HG02610 (cell line): ENCODE measurements around the gene SRR.
A peak's percentile ranks its signal among the peaks of the same experiment; 100 is the strongest.
"Not testable (repeated sequence)": the region's sequence is repeated elsewhere in the genome, so short reads cannot be mapped to it uniquely, and the experiment has no call there.

Experiments used
- ATAC-seq: cut with Tn5 transposase; IDR thresholded peaks from one replicate; pipeline ENCODE4 v1.9.1; 2021; ENCODE audit warnings: mild to moderate bottlenecking, moderate library complexity; ENCODE audit not compliant: unreplicated experiment

SRR gene

DNA sequence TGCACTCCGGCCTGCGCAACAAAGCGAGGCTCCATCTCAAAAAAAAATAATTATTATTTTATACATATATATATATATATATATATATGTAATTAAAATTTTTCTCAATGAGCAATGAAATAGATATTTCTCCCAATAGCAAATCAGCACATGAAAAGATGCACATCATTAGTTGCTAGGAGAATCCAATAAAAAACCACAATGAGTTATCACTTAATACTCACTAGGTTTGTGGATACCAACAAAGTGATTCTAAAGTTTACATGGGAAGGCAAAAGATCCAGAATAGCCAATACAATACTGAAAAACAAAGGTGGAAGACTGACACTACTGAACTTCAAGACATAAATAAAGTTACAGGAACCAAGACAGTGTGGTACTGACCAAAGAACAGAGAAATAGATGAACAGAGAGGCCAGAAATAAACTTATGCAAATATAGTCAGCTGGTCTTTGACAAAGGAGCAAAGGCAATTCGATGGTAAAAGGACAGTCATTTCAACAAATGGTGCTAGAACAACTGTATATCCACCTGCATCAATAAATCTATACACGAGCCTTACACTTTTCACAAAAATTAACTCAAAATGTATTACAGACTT, 13.8 kb upstream of the SRR start:
- ATAC-seq: no peak

DNA sequence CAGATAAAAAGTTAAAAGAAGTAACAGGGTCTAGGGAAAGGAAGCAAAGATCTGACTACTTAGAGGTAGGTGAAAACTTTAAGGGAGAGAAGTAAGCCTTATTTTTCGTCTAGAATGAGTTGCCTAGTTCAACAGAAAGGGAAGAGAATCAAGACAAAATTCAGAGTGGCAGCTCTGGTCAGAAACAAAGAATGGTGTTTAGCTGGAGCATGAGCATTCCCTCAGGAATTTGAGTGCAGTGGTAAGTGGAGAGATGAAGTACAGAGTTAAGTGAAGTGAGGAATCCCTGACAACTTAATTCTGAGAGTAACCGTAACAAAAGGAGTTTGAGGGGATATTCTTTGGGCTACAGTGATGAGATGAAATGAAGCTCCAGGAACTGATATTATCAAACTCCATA, 11.7 kb upstream of the SRR start:
- no peak for ATAC-seq

DNA sequence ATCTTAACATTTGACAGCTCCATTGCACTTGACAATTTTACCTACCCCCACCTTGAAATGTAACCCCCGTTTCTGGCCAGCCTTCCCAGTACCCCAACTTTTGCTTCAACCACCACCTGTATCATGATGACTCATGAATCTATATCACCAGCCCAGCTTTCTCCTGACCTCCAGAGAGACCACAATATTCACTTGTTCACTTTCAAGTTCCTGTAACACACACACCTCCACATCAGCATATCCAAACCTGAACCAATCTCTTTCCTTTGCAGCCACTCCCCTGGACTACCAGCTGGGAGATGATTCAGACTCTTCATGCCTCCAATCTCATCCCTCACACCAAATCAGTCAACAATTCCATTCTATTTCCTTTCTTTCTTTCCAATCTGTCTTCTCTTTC, 8.2 kb upstream of the SRR start:
- ATAC-seq: no peak

DNA sequence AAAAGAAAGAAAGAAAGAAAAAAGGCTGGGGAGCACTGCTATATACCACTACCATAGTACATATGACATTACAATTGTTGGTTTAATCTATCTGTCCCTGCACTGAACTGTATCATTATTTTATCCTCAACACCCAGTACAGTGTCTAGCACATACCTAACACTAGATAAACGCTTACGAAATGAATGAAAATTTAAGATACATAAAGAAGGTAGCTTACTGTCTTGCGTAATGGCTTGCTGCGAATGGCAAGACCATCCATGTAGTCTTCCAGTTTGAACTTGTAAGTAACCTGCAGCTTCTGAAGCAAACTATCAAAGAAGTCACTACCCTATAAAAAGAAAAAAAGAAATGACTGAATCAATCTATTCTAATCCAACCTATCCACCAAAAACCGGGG, 6.7 kb upstream of the SRR start:
- no peak for ATAC-seq

DNA sequence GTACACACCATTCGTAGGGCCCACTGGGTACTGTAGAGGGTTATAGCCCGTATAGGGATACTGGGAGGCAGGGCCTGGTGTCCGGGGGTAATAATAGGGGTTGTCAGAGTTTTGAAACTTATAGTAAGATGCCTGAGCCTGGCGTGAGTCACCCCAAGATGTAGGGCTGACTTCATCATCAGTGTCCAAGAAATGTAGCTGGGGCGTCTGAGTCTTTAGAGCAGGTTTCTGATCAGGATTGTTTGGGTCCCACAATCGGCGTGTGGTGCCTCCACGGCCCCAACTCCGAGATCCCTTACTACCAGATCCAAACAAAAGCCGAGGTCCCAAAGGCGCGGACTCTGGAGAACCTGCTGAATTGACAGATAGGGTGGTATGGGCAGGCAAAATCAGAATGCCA, 4.6 kb upstream of the SRR start:
- no peak for ATAC-seq

DNA sequence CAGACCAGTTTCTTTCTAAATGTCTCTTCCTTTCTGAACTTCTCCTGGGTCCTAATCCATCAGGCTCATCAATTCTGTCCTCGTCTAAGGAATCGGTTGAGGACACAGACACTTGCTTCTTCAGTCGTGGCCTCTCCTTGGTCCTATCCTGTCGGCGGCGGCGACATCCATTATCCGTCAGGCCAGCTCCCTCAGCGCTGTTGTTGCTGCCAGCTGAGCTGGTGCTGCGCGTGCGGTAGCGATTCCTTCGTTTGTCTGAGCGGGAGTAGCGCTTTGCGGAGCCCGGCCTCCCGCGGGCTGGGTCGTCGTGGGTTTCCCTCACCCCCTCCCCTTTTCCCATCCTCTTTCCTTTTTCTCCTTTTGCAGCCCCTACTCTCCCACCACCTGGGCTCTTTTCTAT, 4.0 kb upstream of the SRR start:
- ATAC-seq: no peak

DNA sequence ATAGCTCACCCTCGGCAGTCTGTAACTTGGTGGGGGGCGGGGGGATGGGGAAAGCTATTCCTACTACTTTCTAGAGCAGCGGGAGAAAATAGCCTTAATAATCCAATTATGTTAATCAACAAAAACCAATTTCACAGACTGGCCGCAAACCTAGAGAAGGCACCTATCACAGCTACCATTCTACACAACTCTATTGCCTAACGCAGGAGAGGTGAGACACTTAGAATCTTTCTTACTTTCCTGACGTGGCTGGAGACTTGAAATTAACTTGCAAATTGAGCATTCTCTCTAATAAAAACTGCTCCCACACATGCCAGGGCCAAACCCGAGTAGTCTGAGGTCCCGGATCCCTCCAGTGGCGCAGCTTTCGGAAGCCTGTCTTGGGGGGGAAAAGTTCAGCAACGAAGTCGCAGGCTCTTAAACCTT, 959 bp upstream of the SRR start:
- no peak for ATAC-seq

- ATAC-seq: no peak
Observed at GRCh38 chr17:2304931-2305330, 1.2 kb downstream of the SRR start.

- no peak for ATAC-seq
Observed at GRCh38 chr17:2309338-2310154, 5.8 kb downstream of the SRR start.

DNA sequence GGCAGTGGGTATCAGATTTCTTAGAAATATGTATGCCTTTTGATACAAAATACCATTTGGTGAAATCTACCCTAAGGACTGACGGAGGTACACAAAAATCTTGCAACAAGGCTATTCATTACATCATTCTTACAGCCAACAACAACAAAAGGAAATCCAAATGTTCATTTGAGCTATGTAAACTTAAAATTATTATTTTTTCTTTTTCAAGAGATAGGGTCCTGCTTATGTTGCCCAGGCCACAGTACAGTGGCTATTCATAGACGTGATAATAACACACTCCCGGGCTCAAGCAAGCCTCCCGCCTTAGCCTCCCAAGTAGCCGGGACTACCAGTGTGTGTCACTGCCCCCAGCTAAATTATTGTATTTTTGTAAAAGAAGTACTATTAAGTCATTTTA, 9.0 kb downstream of the SRR start:
- no peak for ATAC-seq

DNA sequence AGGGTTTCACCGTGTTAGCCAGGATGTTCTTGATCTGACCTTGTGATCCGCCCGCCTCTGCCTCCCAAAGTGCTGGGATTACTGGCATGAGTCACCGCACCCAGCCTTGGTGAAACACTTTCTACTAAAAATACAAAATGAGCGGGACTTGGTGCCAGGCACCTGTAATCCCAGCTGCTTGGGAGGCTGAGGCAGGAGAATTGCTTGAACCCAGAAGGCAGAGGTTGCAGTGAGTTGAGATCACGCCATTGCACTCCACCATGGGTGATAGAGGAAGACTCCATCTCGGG, 13.1 kb downstream of the SRR start:
- ATAC-seq: not testable (repeated sequence)

GRCh38 chr17:2317796-2318195, 14.0 kb downstream of the SRR start:
- no peak for ATAC-seq

- ATAC-seq: no peak
Observed at GRCh38 chr17:2319051-2319450, 15.3 kb downstream of the SRR start.

- ATAC-seq: no peak
Observed at GRCh38 chr17:2321399-2321798, 17.6 kb downstream of the SRR start.

- no peak for ATAC-seq
Observed at GRCh38 chr17:2323629-2324314, 20.0 kb downstream of the SRR start.

DNA sequence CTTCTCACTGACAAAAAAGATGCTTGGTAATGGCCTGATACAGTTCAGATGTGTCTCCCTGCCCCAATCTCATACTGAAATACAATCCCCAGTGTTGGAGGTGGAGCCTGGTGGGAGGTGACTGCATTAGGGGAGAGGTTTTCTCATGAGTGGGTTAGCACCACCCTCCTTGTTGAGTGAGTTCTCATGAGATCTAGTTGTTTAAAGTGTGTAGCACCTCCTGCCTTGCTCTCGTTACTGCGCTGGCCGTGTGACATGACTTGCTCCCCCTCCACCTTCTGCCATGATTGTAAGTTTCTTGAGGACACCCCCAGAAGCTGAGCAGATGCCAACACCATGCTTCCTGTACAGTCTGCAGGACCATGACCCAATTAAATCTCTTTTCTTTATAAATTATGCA, 27.6 kb downstream of the SRR start:
- ATAC-seq: no peak

DNA sequence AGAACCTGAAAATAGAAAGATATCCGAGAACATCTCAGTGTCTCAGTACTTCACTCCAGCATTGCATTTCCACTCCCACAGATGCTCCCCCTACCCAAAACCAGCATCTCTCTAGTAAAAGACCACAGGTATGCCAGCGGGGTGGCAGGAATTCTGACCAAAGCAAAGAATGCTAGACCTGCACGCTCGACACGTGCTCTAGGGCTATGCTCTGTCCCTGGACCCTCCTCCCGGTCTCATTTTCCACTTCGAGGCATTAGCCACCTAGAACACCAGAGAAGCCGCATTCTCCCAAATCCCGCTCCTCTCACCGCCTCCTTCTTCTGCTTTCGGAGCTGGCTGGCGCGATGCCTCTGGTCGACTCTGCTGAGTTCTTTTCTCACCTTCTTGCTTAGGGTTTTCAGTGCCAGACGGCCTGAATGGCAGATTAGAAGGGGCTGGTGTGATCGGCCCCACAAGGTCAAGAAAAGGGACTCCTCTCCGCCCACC, 32.0 kb downstream of the SRR start:
- no peak for ATAC-seq

DNA sequence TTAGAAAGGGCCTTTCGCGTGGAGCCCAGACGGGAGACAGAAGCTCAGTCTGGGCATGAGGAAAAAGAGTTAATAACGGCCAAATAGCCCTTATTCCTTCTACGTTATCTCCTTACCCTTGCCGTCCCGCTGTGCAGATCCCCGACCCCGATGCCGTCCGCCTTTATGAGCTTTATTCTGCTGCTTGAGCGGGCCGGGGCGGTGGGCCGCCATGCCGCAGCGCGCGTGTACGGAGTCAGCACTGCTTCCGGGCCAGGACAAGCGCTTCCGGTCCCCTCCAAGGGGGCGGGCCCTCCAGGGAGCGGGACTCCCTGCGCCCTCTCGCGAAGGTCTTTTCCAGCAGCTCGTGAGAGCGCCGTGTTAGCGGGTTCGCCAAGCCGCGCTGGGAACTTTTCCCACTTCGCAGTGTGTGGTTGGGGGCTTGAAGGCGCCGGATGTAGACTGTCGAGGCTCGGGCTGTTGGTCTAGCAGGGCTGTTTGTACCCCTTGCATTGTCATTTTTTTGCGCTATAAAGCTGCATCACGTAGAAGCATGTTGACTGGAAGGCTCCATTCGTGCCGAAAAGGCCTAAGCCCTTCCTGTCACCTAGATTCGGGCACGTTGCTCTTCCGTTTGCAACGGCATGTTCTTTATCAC, 32.6 kb downstream of the SRR start, which contains the start of gene TSR1:
TSS of gene TSR1 (minus strand) at position 243 of the 637 bp plus-strand sequence. CDS start at position 213, 30 bp downstream.
- ATAC-seq: peak; percentile 79

GRCh38 chr17:2336852-2337543, 33.2 kb downstream of the SRR start, which contains the start of gene SGSM2:
Gene SGSM2, plus strand, starts transcription at chr17:2337501. Its CDS starts 188 bp downstream, at chr17:2337689.
- peak; percentile 36 for ATAC-seq

- peak; percentile 22 for ATAC-seq
Observed at GRCh38 chr17:2337544-2338314, 34.0 kb downstream of the SRR start.
